Activated CD4-positive, alpha-beta T cell treated with anti-CD3 and anti-CD28 coated beads for 48 hours (primary cell): Measurements from ENCODE around the gene DOK7.

Source experiments
- DNase-seq: peaks from one replicate; pipeline ENCODE4 v3.0.0-alpha.2; 2020

The DOK7 gene

GRCh38 chr4:3464349-3464905 is 1.3 kb downstream of the DOK7 start:
- no peak for DNase-seq

- DNase-seq: no peak
Measured at GRCh38 chr4:3464911-3465697, 2.0 kb downstream of the DOK7 start.

- DNase-seq: peak; percentile 2
Measured at GRCh38 chr4:3465698-3466671, 2.9 kb downstream of the DOK7 start.

- DNase-seq: no peak
Measured at GRCh38 chr4:3466691-3467600, 3.8 kb downstream of the DOK7 start.

- no peak for DNase-seq
Measured at GRCh38 chr4:3467601-3468031, 4.5 kb downstream of the DOK7 start.

GRCh38 chr4:3468154-3468553 is 5.0 kb downstream of the DOK7 start:
- no peak for DNase-seq

- DNase-seq: no peak
Measured at GRCh38 chr4:3468804-3469203, 5.7 kb downstream of the DOK7 start.

- no peak for DNase-seq
Measured at GRCh38 chr4:3469386-3470243, 6.5 kb downstream of the DOK7 start.

- no peak for DNase-seq
Measured at GRCh38 chr4:3470244-3471097, 7.4 kb downstream of the DOK7 start.

- no peak for DNase-seq
Measured at GRCh38 chr4:3471098-3471760, 8.1 kb downstream of the DOK7 start.

GRCh38 chr4:3471886-3472285 is 8.8 kb downstream of the DOK7 start:
- DNase-seq: no peak

- no peak for DNase-seq
Measured at GRCh38 chr4:3472411-3473141, 9.5 kb downstream of the DOK7 start.

- DNase-seq: no peak
Measured at GRCh38 chr4:3473181-3473950, 10.3 kb downstream of the DOK7 start.

GRCh38 chr4:3473996-3474765 is 11.1 kb downstream of the DOK7 start:
- no peak for DNase-seq

- no peak for DNase-seq
Measured at GRCh38 chr4:3475041-3475712, 12.1 kb downstream of the DOK7 start.

GRCh38 chr4:3475713-3476260 is 12.7 kb downstream of the DOK7 start:
- no peak for DNase-seq

GRCh38 chr4:3476341-3476747 is 13.2 kb downstream of the DOK7 start:
- DNase-seq: no peak
